Measurements from ENCODE around the gene GHRL.
A peak's percentile ranks its signal among the peaks of the same experiment; 100 is the strongest.

The GHRL gene

DNA sequence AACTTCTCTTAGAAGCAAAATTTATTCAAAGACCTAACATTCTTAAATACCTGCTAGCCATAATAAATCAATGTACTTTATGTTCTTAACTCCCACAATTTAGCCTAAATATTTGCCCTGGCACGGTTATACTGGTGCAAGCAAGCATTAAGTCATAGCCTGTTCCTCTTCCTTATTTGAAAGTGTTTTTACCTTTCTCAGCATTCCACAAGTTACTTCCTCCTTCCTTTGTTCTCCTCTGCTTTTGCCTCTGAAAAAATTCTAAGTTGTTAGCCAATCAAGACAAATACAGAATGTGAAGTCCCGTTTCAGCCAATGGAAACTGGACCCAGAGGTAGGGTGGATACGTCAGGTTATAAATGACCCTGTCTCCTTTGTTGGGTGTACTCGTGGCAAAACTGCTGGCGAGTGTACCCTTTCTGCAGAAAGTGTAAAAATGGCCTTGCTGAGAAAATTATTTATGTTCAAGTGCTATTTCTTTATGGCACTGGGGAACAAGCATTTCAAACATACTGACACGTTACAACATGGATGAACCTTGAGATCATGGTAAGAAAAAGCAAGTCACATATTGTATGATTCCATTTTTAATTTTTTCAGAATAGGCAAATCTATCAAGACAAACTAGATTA is 47.5 kb downstream of the GHRL start:
- Histone ChIP-seq H2BK15ac (ENCODE audit: low read depth, poor library complexity, severe bottlenecking) (no peak overlapping the region), H3K36me3 (ENCODE audit: control insufficient read depth in 1 of 2, insufficient read depth in 2 of 2, low read depth in 1 of 2, low read length in 2 of 2) (peaks cover 3 to 48% of the 10 kb centered on the region in 2 experiments), H3K4me3 (ENCODE audit: insufficient read depth in 1 of 2, low read depth in 1 of 2, low read length in 2 of 2) (no peak overlapping the region), H3K9me3 (ENCODE audit: control insufficient read depth, low read length) (peaks cover 29% of the 10 kb centered on the region), H3K4me2 (ENCODE audit: low read length, poor library complexity, severe bottlenecking) (no peak overlapping the region), H4K8ac (ENCODE audit: low read length) (no peak overlapping the region), H2AK5ac (ENCODE audit: low read length, severe bottlenecking) (no peak overlapping the region), H3K14ac (ENCODE audit: low read length in 2 of 2) (no peak overlapping the region), H2AFZ (ENCODE audit: low read depth, low read length) (no peak overlapping the region), H2BK5ac (ENCODE audit: low read depth, low read length, poor library complexity, severe bottlenecking) (no peak overlapping the region), H3K23ac (ENCODE audit: low read length in 2 of 2) (no peak overlapping the region), H3K18ac (ENCODE audit: low read depth in 1 of 2, low read length in 2 of 2) (no peak overlapping the region), H2BK120ac (ENCODE audit: low read depth, low read length) (no peak overlapping the region), H2BK12ac (ENCODE audit: low read length in 2 of 2) (no peak overlapping the region), H3K27me3 (ENCODE audit: control insufficient read depth in 1 of 2, insufficient read depth in 1 of 2, low read length in 2 of 2) (no peaks in the 10 kb centered on the region), H3K79me1 (replicated peaks; ENCODE audit: low read length, poor library complexity, severe bottlenecking) (peaks cover 2% of the 10 kb centered on the region), H4K91ac (ENCODE audit: low read length) (no peak overlapping the region), H3K4me1 (ENCODE audit: control insufficient read depth, insufficient read depth, low read depth, low read length) (peaks cover 9% of the 10 kb centered on the region), H3K9ac (ENCODE audit: low read length) (no peak overlapping the region), H3K27ac (ENCODE audit: low read length, poor library complexity, severe bottlenecking) (no peak overlapping the region), H3K4ac (ENCODE audit: low read depth in 1 of 2, low read length in 2 of 2) (no peak overlapping the region)
- no peak for DNase-seq
- 92% methylated on average over 5 of the region's 6 CpGs for WGBS

DNA sequence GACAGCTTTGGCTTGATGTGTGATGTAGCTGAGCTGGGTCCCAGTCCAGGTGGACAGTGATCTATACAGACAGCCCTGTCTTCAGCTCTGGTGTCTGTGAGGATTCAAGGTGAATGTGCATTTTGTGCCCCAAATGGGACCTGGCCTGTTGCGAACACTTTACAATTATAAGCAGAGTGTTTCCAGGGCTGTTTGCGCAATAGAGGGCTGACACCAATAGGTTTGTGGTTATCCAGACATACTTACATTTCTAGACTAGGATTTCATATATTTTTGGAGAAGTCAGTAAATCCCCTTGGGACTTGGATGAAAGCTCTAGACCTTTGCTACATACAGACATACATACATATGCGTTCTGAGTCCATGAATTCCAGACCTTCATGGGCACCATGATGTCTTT is 48.7 kb downstream of the GHRL start:
- no peak overlapping the region for H3K4me3 ChIP-seq (ENCODE audit: insufficient read depth in 1 of 2, low read depth in 1 of 2, low read length in 2 of 2)
- no peak overlapping the region for H2BK120ac ChIP-seq (ENCODE audit: low read depth, low read length)
- H3K27me3 ChIP-seq (ENCODE audit: control insufficient read depth in 1 of 2, insufficient read depth in 1 of 2, low read length in 2 of 2), result no peaks in the 10 kb centered on the region
- peaks cover 2% of the 10 kb centered on the region for H3K79me1 ChIP-seq (replicated peaks; ENCODE audit: low read length, poor library complexity, severe bottlenecking)
- H3K14ac ChIP-seq (ENCODE audit: low read length in 2 of 2), result no peak overlapping the region
- no peak overlapping the region for H2BK15ac ChIP-seq (ENCODE audit: low read depth, poor library complexity, severe bottlenecking)
- peaks cover 6% of the 10 kb centered on the region for H3K4me1 ChIP-seq (ENCODE audit: control insufficient read depth, insufficient read depth, low read depth, low read length)
- peaks cover 6 to 54% of the 10 kb centered on the region in 2 experiments for H3K36me3 ChIP-seq (ENCODE audit: control insufficient read depth in 1 of 2, insufficient read depth in 2 of 2, low read depth in 1 of 2, low read length in 2 of 2)
- H3K9me3 ChIP-seq (ENCODE audit: control insufficient read depth, low read length), result peaks cover 29% of the 10 kb centered on the region
- no peak overlapping the region for H3K23ac ChIP-seq (ENCODE audit: low read length in 2 of 2)
- no peak overlapping the region for H2BK5ac ChIP-seq (ENCODE audit: low read depth, low read length, poor library complexity, severe bottlenecking)
- no peak overlapping the region for H3K18ac ChIP-seq (ENCODE audit: low read depth in 1 of 2, low read length in 2 of 2)
- H2BK12ac ChIP-seq (ENCODE audit: low read length in 2 of 2), result no peak overlapping the region
- no peak for DNase-seq
- WGBS, result 100% methylated on average over 2 of the region's 3 CpGs
- no peak overlapping the region for H4K91ac ChIP-seq (ENCODE audit: low read length)
- H2AFZ ChIP-seq (ENCODE audit: low read depth, low read length), result no peak overlapping the region
- no peak overlapping the region for H3K4me2 ChIP-seq (ENCODE audit: low read length, poor library complexity, severe bottlenecking)
- H3K27ac ChIP-seq (ENCODE audit: low read length, poor library complexity, severe bottlenecking), result no peak overlapping the region
- no peak overlapping the region for H4K8ac ChIP-seq (ENCODE audit: low read length)
- no peak overlapping the region for H3K4ac ChIP-seq (ENCODE audit: low read depth in 1 of 2, low read length in 2 of 2)
- no peak overlapping the region for H3K9ac ChIP-seq (ENCODE audit: low read length)
- H2AK5ac ChIP-seq (ENCODE audit: low read length, severe bottlenecking), result no peak overlapping the region

DNA sequence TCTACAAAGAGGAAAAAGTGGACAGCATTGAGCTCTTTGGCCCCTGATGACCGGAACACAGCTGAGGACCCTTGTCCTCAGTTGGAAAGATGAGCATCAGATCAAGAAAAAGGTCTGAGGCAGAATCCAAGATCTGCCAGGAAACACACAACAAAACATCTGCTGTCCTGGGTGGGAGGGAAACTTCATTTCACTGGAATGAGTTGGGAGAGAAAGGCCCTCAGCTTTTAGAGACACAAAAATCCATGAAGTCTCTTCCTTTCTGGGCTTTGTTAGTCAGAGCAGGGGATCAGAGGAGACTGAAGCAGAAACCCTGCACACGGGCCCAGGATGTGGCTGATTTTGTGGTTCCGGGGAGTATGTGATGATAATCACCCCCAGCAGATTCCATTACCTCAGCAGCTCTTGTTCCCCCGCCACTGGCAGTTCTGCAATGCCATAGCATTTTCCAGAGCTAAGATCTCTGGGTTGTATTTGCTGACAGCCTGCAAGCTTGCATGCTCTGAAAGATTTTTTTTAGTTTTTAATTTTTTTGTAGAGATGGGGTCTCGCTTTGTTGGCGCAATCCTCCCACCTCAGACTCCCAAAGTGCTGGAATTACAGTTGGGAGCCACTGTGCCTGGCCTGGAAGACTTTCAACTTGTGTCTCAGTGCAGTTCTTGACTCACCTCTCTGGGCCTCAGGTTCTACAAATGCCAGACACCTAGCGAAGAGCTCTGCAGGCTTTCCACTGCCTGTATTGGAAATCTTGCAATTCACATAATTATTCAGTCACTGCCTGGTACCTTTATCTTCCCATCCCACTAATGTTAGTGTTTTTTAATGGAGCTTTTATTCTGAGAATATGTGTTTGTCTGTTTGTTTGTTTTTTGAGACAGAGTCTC is 50.3 kb downstream of the GHRL start:
- Histone ChIP-seq H2AFZ (ENCODE audit: low read depth, low read length) (no peak overlapping the region), H3K14ac (ENCODE audit: low read length in 2 of 2) (no peak overlapping the region), H2BK120ac (ENCODE audit: low read depth, low read length) (no peak overlapping the region), H3K4me1 (ENCODE audit: control insufficient read depth, insufficient read depth, low read depth, low read length) (peaks cover 2% of the 10 kb centered on the region), H3K36me3 (ENCODE audit: control insufficient read depth in 1 of 2, insufficient read depth in 2 of 2, low read depth in 1 of 2, low read length in 2 of 2) (peaks cover 10 to 68% of the 10 kb centered on the region in 2 experiments), H3K4me2 (ENCODE audit: low read length, poor library complexity, severe bottlenecking) (no peak overlapping the region), H2BK12ac (ENCODE audit: low read length in 2 of 2) (no peak overlapping the region), H2AK5ac (ENCODE audit: low read length, severe bottlenecking) (no peak overlapping the region), H3K9ac (ENCODE audit: low read length) (no peak overlapping the region), H3K4ac (ENCODE audit: low read depth in 1 of 2, low read length in 2 of 2) (no peak overlapping the region), H3K23ac (ENCODE audit: low read length in 2 of 2) (no peak overlapping the region), H3K18ac (ENCODE audit: low read depth in 1 of 2, low read length in 2 of 2) (no peak overlapping the region), H3K9me3 (ENCODE audit: control insufficient read depth, low read length) (peaks cover 29% of the 10 kb centered on the region), H3K27ac (ENCODE audit: low read length, poor library complexity, severe bottlenecking) (peak overlapping the region; percentile 58), H2BK15ac (ENCODE audit: low read depth, poor library complexity, severe bottlenecking) (no peak overlapping the region), H4K8ac (ENCODE audit: low read length) (no peak overlapping the region), H3K79me1 (replicated peaks; ENCODE audit: low read length, poor library complexity, severe bottlenecking) (no peaks in the 10 kb centered on the region), H3K4me3 (ENCODE audit: insufficient read depth in 1 of 2, low read depth in 1 of 2, low read length in 2 of 2) (no peak overlapping the region), H3K27me3 (ENCODE audit: control insufficient read depth in 1 of 2, insufficient read depth in 1 of 2, low read length in 2 of 2) (no peaks in the 10 kb centered on the region), H2BK5ac (ENCODE audit: low read depth, low read length, poor library complexity, severe bottlenecking) (no peak overlapping the region), H4K91ac (ENCODE audit: low read length) (no peak overlapping the region)
- peak; percentile 16 for DNase-seq
- WGBS, result 94% methylated on average over 7 of the region's 7 CpGs

DNA sequence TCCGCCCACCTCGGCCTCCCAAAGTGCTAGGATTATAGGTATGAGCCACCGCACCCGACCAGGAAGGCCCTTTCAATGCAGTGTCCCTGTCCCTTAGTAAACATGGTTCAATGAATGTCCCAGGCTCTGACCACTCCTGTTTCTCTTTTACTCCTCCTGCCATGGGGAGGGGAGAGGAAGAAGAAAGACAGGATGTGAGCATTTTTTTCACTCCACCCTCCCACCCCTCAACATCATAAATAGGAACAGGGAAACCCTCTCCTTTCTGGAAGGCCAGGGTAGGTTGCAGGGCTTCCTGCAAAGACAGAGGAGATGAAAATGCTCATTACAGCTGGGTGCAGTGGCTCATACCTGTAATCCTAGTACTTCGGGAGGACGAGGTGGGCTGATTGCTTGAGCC is 51.9 kb downstream of the GHRL start:
- Histone ChIP-seq H3K36me3 (ENCODE audit: control insufficient read depth in 1 of 2, insufficient read depth in 2 of 2, low read depth in 1 of 2, low read length in 2 of 2) (peaks cover 13 to 78% of the 10 kb centered on the region in 2 experiments), H3K14ac (ENCODE audit: low read length in 2 of 2) (no peak overlapping the region), H3K9ac (ENCODE audit: low read length) (no peak overlapping the region), H3K18ac (ENCODE audit: low read depth in 1 of 2, low read length in 2 of 2) (no peak overlapping the region), H3K4me3 (ENCODE audit: insufficient read depth in 1 of 2, low read depth in 1 of 2, low read length in 2 of 2) (no peak overlapping the region), H2BK12ac (ENCODE audit: low read length in 2 of 2) (no peak overlapping the region), H3K23ac (ENCODE audit: low read length in 2 of 2) (no peak overlapping the region), H3K79me1 (replicated peaks; ENCODE audit: low read length, poor library complexity, severe bottlenecking) (no peaks in the 10 kb centered on the region), H3K27ac (ENCODE audit: low read length, poor library complexity, severe bottlenecking) (no peak overlapping the region), H2BK120ac (ENCODE audit: low read depth, low read length) (no peak overlapping the region), H3K9me3 (ENCODE audit: control insufficient read depth, low read length) (peaks cover 24% of the 10 kb centered on the region), H2BK5ac (ENCODE audit: low read depth, low read length, poor library complexity, severe bottlenecking) (no peak overlapping the region), H3K27me3 (ENCODE audit: control insufficient read depth in 1 of 2, insufficient read depth in 1 of 2, low read length in 2 of 2) (no peaks in the 10 kb centered on the region), H4K91ac (ENCODE audit: low read length) (no peak overlapping the region), H3K4ac (ENCODE audit: low read depth in 1 of 2, low read length in 2 of 2) (no peak overlapping the region), H2AK5ac (ENCODE audit: low read length, severe bottlenecking) (no peak overlapping the region), H4K8ac (ENCODE audit: low read length) (no peak overlapping the region), H3K4me2 (ENCODE audit: low read length, poor library complexity, severe bottlenecking) (no peak overlapping the region), H2AFZ (ENCODE audit: low read depth, low read length) (no peak overlapping the region), H2BK15ac (ENCODE audit: low read depth, poor library complexity, severe bottlenecking) (no peak overlapping the region), H3K4me1 (ENCODE audit: control insufficient read depth, insufficient read depth, low read depth, low read length) (peaks cover 2% of the 10 kb centered on the region)
- DNase-seq, result no peak
- 86% methylated on average over 6 of the region's 6 CpGs for WGBS
